NT2/D1 (cell line): ENCODE data around the gene EFNA3.

Experiments
- YY1 ChIP-seq: IDR thresholded peaks from 2 replicates; pipeline ENCODE4 v1.6.1; 2011; ENCODE audit not compliant: insufficient read length, insufficient read depth
- ZNF274 ChIP-seq: IDR thresholded peaks from 2 replicates; pipeline ENCODE4 v1.6.1; 2011; ENCODE audit warnings: mild to moderate bottlenecking, low read depth, low read length

- TF ChIP-seq YY1: no peak
- no peak for TF ChIP-seq ZNF274
Observed at GRCh38 chr1:155135415-155136028, 56.9 kb downstream of the EFNA3 start, which contains the start of gene SLC50A1.
